Right lobe of liver (tissue), 6 donors: ENCODE measurements around the gene MAMDC4. TPM values are rescaled to one million over a fixed set of nuclear protein-coding genes. Genes with fewer than 3 reads are reported as not detected.
A peak's percentile ranks its signal among the peaks of the same experiment; 100 is the strongest.
"Not testable (repeated sequence)": the region's sequence is repeated elsewhere in the genome, so short reads cannot be mapped to it uniquely, and the experiment has no call there.

Experiments used
- ATAC-seq, 4 donors: fragments of 200-7000 bp; cut with Tn5 transposase; one replicate each; pipeline ENCODE4 v1.9.1; 2020; ENCODE audit warnings: mild to moderate bottlenecking in 4 of 4, moderate library complexity in 4 of 4
- DNase-seq, 3 donors: peaks; one replicate each; pipeline ENCODE4 v3.0.0-alpha.2; 2020
- H3K27ac ChIP-seq, 3 donors: fragments of 200-600 bp; one replicate each; pipeline ENCODE4 v1.8.0; 2022
- H3K27me3 ChIP-seq, 2 donors: fragments of 200-600 bp; one replicate each; pipeline ENCODE4 v1.8.0; 2022
- H3K36me3 ChIP-seq, 4 donors: fragments of 200-600 bp; sonication (generic) in 1 of 4; one replicate each; pipeline versions ENCODE4 v1.5.1 to v1.8.0; 2017 to 2022; ENCODE audit warnings: control low read depth in 1 of 4
- H3K4me1 ChIP-seq, 4 donors: fragments of 200-600 bp; sonication (generic) in 1 of 4; one replicate each; pipeline versions ENCODE4 v1.5.1 to v1.8.0; 2017 to 2022; ENCODE audit warnings: control low read depth in 1 of 4
- H3K4me3 ChIP-seq, 3 donors: fragments of 200-600 bp; one replicate each; pipeline ENCODE4 v1.8.0; 2022
- H3K9me3 ChIP-seq, 4 donors: fragments of 200-600 bp; sonication (generic) in 1 of 4; one replicate each; pipeline versions ENCODE4 v1.5.1 to v1.8.0; 2017 to 2022; ENCODE audit warnings: control low read depth in 1 of 4
- POLR2A ChIP-seq: fragments of 450-650 bp; IDR thresholded peaks from one replicate; pipeline ENCODE4 v1.6.1; 2017; ENCODE audit warnings: antibody characterized with exemption, mild to moderate bottlenecking
- WGBS: methylation state at CpG from one replicate; pipeline ENCODE4 v1.1.6; 2018; ENCODE audit warnings: low coverage, low lambda C conversion rate; ENCODE audit not compliant: insufficient coverage; ENCODE audit errors: missing lambda C conversion rate; 5-methylcytosine and 5-hydroxymethylcytosine counted together
- intact Hi-C, 2 donors: fragments of 100-400 bp; cut with DNase I; formaldehyde crosslinking; loops; one replicate each; pipeline versions ENCODE4 v1.11.2 to v1.14.1; 2022
- total RNA-seq, 6 experiments: library from RNA; depleted of rRNA in 2 of 6; stranded (reverse); fragments of >200 nt in 2 of 6; fragmentation: NEBNext Ultra II Directional in 3 of 6; extraction: Animal tissue kit (Norgen Biotek cat#: 25700) in 3 of 6; gene quantifications; one replicate each; pipeline versions ENCODE4 v1.1.0 to v1.2.4, GENCODE V29; 2016 to 2023
- TF ChIP-seq, protein P1 (sequence below), 4 donors: fragments of 200-600 bp in 3 of 4; fragments of 450-650 bp in 1 of 4; IDR thresholded peaks; one replicate each; pipeline versions ENCODE4 v1.5.1 to v1.8.0; 2016 to 2022; ENCODE audit warnings: antibody characterized with exemption in 4 of 4, mild to moderate bottlenecking in 2 of 4
- donor health status: DM: no; HTN: yes; CAD: no.
- donor health status: DM: no; HTN: no; CAD: no.
- donor health status: DM: no; HTN: no; CAD: no.
- donor health status: DM: no; HTN: yes; CAD: no.
- donor health status: DM: no; HTN: yes; CAD: no.

The MAMDC4 gene
- total RNA-seq, 6 experiments from 2014 or later: 5.7 to 27.9 (median 22.5) TPM

DNA sequence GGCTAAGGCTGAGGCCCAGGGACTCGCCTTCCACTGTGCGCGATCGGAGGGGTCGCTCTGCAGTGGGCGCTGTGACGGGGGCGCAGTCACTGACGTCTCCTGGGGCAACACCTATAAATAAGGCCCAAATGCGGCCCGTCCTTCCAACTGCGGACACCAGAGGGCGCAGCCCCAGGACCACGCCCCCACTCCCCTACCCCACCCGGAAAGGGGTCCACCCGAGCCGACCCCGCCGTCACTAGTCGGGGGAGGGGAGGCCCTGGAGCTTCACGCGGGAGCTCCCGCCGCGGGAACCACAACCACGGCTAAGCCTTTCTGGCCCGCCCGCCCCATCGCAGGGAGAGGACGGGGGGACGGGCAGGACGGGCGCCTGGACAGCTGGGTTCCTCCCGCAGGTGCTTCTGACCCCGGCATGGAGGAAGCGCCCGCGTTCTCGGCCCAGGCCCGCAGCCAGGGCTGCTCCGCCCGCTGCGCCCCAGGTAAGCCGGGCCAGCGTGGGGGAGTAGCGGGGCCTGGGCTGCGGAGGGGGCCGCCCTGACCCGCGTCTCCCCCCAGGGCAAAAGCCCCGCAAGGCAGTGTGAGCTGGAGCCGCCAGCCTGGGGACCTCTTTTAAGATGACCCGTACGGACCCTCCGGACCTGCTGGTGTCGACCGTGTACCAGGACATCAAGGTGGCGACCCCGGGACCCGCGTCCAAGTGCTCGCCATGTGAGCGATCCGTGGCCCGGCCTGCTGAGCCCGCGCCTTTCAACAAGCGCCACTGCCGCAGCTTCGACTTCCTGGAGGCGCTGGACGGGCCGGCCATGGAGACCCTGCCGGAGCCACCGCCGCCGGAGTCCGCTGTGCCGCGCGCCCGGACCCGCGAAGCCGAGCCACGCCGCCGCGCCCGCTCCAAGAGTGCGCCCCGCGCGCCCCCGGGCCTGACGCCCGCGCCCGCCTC lies 8.1 kb upstream of the MAMDC4 start:
- DNase-seq, H3K27me3 ChIP-seq, intact Hi-C loops, H3K4me3 ChIP-seq, H3K9me3 ChIP-seq, H3K36me3 ChIP-seq, H3K27ac ChIP-seq: not testable (repeated sequence)
- H3K4me1 ChIP-seq: peaks cover 0 to 28% (median 6%) of the 10 kb centered on the region in 4 donors
- TF ChIP-seq, protein P1, sequence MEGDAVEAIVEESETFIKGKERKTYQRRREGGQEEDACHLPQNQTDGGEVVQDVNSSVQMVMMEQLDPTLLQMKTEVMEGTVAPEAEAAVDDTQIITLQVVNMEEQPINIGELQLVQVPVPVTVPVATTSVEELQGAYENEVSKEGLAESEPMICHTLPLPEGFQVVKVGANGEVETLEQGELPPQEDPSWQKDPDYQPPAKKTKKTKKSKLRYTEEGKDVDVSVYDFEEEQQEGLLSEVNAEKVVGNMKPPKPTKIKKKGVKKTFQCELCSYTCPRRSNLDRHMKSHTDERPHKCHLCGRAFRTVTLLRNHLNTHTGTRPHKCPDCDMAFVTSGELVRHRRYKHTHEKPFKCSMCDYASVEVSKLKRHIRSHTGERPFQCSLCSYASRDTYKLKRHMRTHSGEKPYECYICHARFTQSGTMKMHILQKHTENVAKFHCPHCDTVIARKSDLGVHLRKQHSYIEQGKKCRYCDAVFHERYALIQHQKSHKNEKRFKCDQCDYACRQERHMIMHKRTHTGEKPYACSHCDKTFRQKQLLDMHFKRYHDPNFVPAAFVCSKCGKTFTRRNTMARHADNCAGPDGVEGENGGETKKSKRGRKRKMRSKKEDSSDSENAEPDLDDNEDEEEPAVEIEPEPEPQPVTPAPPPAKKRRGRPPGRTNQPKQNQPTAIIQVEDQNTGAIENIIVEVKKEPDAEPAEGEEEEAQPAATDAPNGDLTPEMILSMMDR (IDR thresholded peaks at IDR 0.05): peak; percentile 47 to 68 (median 66)
- no CpG with 5 or more reads among the region's 99 CpGs for WGBS
- ATAC-seq: peak in 1 of 4 donors; percentile 1

DNA sequence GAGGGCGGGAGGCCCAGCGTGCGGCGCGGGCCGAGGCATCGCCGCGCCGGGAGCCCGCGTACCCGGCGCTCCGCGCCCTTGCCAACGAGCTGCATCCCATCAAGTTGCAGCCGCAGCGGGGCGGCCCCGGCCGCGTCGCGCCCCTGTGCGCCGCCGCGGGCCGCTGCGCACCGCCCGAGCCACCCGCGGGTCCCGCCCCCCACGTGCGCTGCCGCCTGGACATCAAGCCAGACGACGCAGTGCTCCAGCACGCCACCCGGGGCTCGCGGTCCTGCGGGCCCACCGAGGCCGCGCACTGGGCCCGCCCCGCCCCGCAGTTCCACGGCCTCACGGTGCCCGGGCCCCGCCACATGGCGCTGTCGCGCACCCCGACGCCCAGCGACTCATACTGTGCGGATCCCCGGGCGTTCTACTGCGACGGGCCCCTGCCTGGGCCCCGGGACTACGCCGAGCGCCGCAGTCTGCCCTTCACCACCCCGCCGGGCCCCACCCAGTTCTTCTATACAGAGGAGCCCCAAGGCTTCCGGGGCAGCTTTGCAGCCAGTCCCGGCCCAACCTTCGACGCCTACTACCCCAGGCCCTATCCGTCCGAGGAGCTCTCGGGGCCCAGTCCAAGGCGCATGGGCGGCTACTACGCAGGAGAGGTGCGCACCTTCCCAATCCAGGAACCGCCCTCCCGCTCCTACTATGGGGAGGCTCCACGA lies 7.2 kb upstream of the MAMDC4 start:
- Histone ChIP-seq H3K36me3 (no peaks in the 10 kb centered on the region), H3K4me3 (no peak overlapping the region), H3K9me3 (no peaks in the 10 kb centered on the region), H3K4me1 (peaks cover 0 to 32% (median 7%) of the 10 kb centered on the region in 4 donors), H3K27me3 (no peaks in the 10 kb centered on the region), H3K27ac (no peak overlapping the region)
- no peak for DNase-seq
- TF ChIP-seq, protein P1 (IDR thresholded peaks at IDR 0.05): no peak
- TF ChIP-seq POLR2A: no peak
- 19% methylated on average over 17 of the region's 88 CpGs for WGBS
- ATAC-seq: no peak
- intact Hi-C loops: loop anchor here in 1 of 2 donors (5.0 kb wide), 1 partner anchor 187 kb away; the partner anchor contains the start of gene FUT7

DNA sequence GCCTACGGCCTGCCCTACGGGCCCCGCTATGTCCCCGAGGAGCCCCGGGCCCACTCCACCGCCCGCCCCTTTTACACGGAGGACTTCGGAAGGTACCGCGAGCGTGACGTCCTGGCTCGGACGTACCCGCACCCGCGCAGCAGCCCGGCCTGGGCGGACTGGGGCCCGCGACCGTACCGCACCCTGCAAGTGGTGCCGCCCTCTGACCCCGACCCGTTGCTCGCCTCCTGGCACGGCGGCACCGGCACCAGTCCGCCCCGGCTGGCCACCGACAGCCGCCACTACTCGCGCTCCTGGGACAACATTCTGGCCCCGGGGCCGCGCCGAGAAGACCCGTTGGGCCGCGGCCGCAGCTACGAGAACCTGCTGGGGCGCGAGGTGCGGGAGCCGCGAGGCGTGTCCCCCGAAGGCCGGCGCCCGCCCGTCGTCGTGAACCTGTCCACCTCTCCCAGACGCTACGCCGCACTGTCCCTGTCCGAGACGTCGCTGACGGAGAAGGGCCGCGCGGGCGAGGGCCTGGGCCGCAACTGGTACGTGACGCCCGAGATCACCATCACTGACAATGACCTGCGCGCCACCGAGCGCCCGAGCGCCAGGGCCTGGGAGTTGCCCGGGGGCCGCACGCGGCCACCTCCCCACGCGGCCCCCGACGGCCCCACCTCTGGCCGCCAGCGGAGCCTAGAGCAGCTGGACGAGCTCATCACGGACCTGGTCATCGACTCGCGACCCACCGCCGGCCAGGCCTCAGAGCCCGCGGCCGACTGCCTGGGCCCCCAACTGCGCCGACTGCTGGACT lies 6.5 kb upstream of the MAMDC4 start:
- H3K27ac ChIP-seq: no peak overlapping the region
- H3K4me3 ChIP-seq: no peak overlapping the region
- H3K4me1 ChIP-seq: peaks cover 0 to 40% (median 10%) of the 10 kb centered on the region in 4 donors
- H3K9me3 ChIP-seq: no peaks in the 10 kb centered on the region
- no peak for TF ChIP-seq POLR2A
- TF ChIP-seq, protein P1 (IDR thresholded peaks at IDR 0.05): no peak
- ATAC-seq (no peak), DNase-seq (no peak)
- intact Hi-C loops: loop anchor here in 1 of 2 donors (5.0 kb wide), 1 partner anchor 187 kb away; the partner anchor contains the start of gene FUT7
- H3K27me3 ChIP-seq: no peaks in the 10 kb centered on the region
- H3K36me3 ChIP-seq: no peaks in the 10 kb centered on the region
- no CpG with 5 or more reads among the region's 102 CpGs for WGBS

DNA sequence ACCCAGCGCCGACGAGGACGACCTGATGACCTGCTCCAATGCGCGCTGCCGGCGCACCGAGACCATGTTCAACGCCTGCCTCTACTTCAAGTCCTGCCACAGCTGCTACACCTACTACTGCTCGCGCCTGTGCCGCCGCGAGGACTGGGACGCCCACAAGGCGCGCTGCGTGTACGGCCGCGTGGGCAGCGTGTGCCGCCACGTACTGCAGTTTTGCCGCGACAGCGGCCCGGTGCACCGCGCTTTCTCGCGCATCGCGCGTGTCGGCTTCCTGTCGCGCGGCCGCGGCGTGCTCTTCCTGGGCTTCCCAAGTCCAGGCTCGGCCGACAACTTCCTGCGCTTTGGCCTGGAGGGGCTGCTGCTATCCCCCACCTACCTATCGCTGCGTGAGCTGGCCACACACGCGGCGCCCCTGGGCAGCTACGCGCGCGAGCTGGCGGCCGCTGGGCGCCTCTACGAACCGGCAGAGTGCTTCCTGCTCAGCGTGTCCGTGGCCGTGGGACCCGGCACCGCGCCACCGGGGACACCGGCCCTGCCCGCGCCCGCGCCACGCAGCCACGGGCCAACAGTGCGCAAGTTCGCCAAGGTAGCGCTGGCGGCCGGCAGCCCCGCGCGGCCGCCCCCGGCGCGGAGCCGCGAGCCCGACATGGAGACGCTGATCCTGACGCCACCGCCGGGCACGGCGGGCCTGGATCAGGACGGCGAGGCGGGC lies 5.6 kb upstream of the MAMDC4 start:
- DNase-seq (no peak), ATAC-seq (no peak)
- Histone ChIP-seq H3K4me3 (no peak overlapping the region), H3K36me3 (peaks cover 0 to 4% (median 0%) of the 10 kb centered on the region in 4 donors), H3K27me3 (no peaks in the 10 kb centered on the region), H3K27ac (no peak overlapping the region), H3K9me3 (no peaks in the 10 kb centered on the region), H3K4me1 (peaks cover 0 to 40% (median 14%) of the 10 kb centered on the region in 4 donors)
- TF ChIP-seq, protein P1 (IDR thresholded peaks at IDR 0.05): no peak
- no peak for TF ChIP-seq POLR2A
- intact Hi-C loops: loop anchor here in 1 of 2 donors (5.0 kb wide), 1 partner anchor 186 kb away; the partner anchor contains the start of gene FUT7
- no CpG with 5 or more reads among the region's 98 CpGs for WGBS
